Activated CD4-positive, alpha-beta T cell treated with anti-CD3 and anti-CD28 coated beads for 36 hours (primary cell): ENCODE data around the gene SPAAR. TPM values are rescaled to one million over a fixed set of nuclear protein-coding genes. Genes with fewer than 3 reads are reported as not detected.

Experiments used
- ATAC-seq: fragments of 200-7000 bp; cut with Tn5 transposase; one replicate; pipeline ENCODE4 v1.10.0; 2021; ENCODE audit warnings: mild to moderate bottlenecking, moderate library complexity
- CTCF ChIA-PET: fragments of 350-600 bp; sonication (Branson Sonifier 250); formaldehyde crosslinking; loops from one replicate; lab custom pipeline; 2021; ENCODE audit warnings: antibody characterized with exemption; lab: Charles Lee
- POLR2A ChIA-PET: fragments of 350-600 bp; sonication (Branson Sonifier 250); formaldehyde crosslinking; loops from one replicate; lab custom pipeline; 2021; ENCODE audit warnings: antibody characterized with exemption, inconsistent platforms; lab: Charles Lee
- DNase-seq: peaks from one replicate; pipeline ENCODE4 v3.0.0-alpha.2; 2020
- H3K27ac Mint-ChIP-seq: one replicate; pipeline ENCODE4 v1.8.0; 2021; ENCODE audit warnings: mixed read lengths
- H3K27me3 Mint-ChIP-seq: one replicate; pipeline ENCODE4 v1.8.0; 2021; ENCODE audit warnings: mixed read lengths
- H3K36me3 Mint-ChIP-seq: one replicate; pipeline ENCODE4 v1.8.0; 2021; ENCODE audit warnings: low read depth, mixed read lengths
- H3K4me1 Mint-ChIP-seq: one replicate; pipeline ENCODE4 v1.8.0; 2021; ENCODE audit warnings: mixed read lengths
- H3K4me3 Mint-ChIP-seq: one replicate; pipeline ENCODE4 v1.8.0; 2021; ENCODE audit warnings: mild to moderate bottlenecking, moderate library complexity, mixed read lengths
- H3K9me3 Mint-ChIP-seq: one replicate; pipeline ENCODE4 v1.8.0; 2021; ENCODE audit warnings: low read depth, mixed read lengths
- intact Hi-C, 2 experiments: fragments of 100-400 bp; cut with DNase I in 1 of 2; cut with micrococcal nuclease in 1 of 2; formaldehyde crosslinking; loops; one replicate each; pipeline versions ENCODE4 v1.14.2 to v1.15.1; 2022 to 2024; cut with DNase I, micrococcal nuclease
- total RNA-seq, 2 experiments: library from RNA; stranded (reverse); gene quantifications; one replicate each; pipeline ENCODE4 v1.2.3, GENCODE V29; 2021

The SPAAR gene
- total RNA-seq, 2 experiments from 2014 or later = not detected

DNA sequence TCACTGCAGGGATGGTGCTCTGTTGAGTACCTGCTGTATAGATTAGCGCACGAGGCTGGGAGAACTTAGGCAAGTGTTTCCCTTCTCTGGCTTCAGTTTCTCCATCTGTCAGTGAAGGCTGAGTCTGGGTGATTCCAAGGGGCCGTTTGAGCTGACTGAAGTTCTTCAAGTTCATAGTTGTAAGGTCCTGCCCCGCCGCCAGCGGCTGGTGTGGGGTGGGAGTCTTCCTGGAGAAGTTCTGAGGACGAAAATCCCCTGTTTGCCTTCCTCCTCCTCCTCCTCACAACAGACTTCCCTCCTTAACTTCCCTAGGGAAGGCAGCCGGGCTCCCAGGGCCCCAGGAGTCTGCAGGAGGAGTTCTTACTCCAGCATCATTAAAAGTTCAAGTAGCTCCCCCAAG is 5.0 kb upstream of the SPAAR start:
- intact Hi-C loops = no loop called here
- no peak for DNase-seq
- no peak overlapping the region for H3K4me3 Mint-ChIP-seq

DNA sequence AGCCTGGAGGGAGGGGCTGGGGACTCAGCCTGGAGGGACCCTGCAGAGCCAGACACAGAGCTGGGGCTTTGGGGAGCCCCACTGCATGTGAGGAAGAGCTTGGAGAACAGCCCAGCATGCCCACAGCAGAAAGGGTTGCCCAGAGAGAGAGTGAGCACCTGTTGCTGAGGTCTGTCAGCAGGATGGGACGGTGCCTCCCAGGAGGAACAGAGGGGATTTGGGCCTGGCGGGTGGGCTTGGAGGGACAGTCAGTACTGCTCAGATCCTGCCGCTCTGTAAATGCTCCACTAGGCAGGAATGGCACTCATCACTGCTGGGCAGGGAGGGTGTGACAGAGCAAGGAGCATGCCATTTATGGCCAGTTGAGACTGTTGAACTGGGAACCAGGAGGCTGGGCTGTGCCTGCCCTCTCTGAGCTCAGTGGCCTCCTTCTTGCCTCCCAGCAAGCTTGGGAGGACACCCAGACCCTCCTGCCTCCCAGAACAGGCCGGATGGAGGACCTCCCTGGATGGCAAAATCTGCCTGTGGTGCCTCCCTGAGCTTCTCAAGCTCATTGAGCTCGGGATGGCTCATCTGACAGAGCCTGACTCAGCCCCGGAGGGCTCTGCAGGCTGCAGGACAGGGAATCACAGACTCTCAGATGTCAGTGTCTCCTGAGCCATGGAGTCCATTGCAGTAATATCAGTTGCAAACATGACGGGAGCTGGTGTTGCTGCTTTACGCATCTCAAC is 4.1 kb upstream of the SPAAR start:
- ATAC-seq (no peak), DNase-seq (no peak)
- intact Hi-C loops = no loop called here
- Mint-ChIP-seq H3K36me3 (no peaks in the 10 kb centered on the region), H3K4me1 (peaks cover 42% of the 10 kb centered on the region), H3K4me3 (no peak overlapping the region), H3K27ac (no peak overlapping the region), H3K9me3 (no peaks in the 10 kb centered on the region), H3K27me3 (no peaks in the 10 kb centered on the region)
- CTCF ChIA-PET = interaction anchor here (0.5 to 6.6 kb wide), 8 partner anchors 20 to 1687 kb away, joined by 3 to 69 read pairs (median 3); no protein-coding TSS in a partner anchor
- POLR2A ChIA-PET = interaction anchor here (0.6 to 0.9 kb wide), 2 partner anchors 40 to 211 kb away, joined by 3 read pairs; no protein-coding TSS in a partner anchor

More for the DNA sequence above, 5.0 kb upstream of the SPAAR start:
- no peak for ATAC-seq
- Mint-ChIP-seq H3K9me3 (no peaks in the 10 kb centered on the region), H3K27me3 (no peaks in the 10 kb centered on the region), H3K27ac (no peak overlapping the region), H3K36me3 (no peaks in the 10 kb centered on the region), H3K4me1 (peaks cover 34% of the 10 kb centered on the region)
- CTCF ChIA-PET = interaction anchor here (0.6 to 6.6 kb wide), 7 partner anchors 9 to 1686 kb away, joined by 3 to 69 read pairs (median 9); no protein-coding TSS in a partner anchor
- POLR2A ChIA-PET = no interaction called here

DNA sequence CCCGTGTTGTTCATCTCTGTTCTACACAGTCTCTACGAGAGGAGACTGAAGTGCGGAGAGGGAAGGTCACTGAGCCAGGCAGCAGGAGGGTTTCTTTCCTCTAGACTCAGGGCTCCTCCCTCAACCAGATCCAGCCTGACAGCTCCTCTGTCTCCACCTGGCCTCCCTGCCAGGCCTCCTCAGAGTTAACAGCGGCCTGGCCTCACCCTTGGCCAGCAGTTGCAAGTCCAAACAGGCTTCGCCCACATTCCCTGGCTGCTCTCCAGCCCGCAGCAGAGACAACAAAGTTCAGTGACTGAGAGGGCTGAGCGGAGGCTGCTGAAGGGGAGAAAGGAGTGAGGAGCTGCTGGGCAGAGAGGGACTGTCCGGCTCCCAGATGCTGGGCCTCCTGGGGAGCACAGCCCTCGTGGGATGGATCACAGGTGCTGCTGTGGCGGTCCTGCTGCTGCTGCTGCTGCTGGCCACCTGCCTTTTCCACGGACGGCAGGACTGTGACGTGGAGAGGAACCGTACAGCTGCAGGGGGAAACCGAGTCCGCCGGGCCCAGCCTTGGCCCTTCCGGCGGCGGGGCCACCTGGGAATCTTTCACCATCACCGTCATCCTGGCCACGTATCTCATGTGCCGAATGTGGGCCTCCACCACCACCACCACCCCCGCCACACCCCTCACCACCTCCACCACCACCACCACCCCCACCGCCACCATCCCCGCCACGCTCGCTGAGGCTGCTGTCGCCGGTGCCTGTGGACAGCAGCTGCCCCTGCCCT is 3.2 kb upstream of the SPAAR start, which contains the start of gene HRCT1:
HRCT1 (plus strand) TSS at position 291 of the 768 bp plus-strand sequence; CDS start at position 377, 86 bp downstream.
- H3K4me3 Mint-ChIP-seq = no peak within 1 kb of the TSS
- no peak within 1 kb of the TSS for H3K27ac Mint-ChIP-seq
- H3K9me3 Mint-ChIP-seq = no peaks in the 10 kb centered on the region
- no peaks in the 10 kb centered on the region for H3K27me3 Mint-ChIP-seq
- DNase-seq (no peak), ATAC-seq (no peak)
- POLR2A ChIA-PET = interaction anchor here (0.6 to 0.9 kb wide), 3 partner anchors 39 to 212 kb away, joined by 3 read pairs; partner anchors contain the start of gene CREB3
- CTCF ChIA-PET = interaction anchor here (1.0 to 6.6 kb wide), 4 partner anchors 19 to 39 kb away, joined by 3 to 69 read pairs (median 5); no protein-coding TSS in a partner anchor
- H3K36me3 Mint-ChIP-seq = no peaks in the 10 kb centered on the region
- intact Hi-C loops = no loop called here
- peaks cover 51% of the 10 kb centered on the region for H3K4me1 Mint-ChIP-seq

DNA sequence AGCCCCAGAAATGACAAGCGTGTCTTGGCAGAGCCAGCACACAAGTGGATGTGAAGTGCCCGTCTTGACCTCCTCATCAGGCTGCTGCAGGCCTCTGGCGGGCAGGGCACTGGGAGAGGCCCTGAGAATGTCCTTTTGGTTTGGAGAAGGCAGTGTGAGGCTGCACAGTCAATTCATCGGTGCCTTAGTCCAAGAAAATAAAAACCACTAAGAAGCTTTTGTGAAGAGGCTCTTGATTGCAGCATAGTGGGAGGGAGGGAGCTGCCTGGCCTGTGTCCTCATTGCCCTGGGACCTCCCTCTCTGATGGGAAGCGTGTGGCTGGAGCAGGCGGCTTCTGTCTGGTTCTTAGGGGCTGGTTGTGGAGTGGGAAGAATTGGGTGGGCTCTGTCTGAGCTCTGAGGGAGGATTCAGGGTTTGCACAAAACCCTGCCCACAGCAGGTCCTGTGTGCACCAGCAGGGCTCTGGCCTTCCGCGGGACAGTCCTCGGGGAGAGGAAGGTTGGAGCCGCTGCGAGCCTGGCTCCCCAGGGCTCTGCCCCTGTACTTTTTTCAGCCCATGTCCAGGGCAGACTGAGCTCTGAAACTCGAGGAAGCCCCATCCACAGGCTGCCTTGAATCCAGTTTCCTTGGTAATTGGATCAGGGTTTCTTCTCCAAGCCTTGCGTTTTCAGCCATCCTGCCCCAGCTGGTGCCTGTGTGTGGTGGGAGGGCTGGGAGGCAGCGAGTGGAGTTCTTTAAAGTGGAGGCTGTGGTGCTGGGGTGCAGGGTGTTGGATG is 2.2 kb upstream of the SPAAR start:
- Mint-ChIP-seq H3K4me1 (peaks cover 60% of the 10 kb centered on the region), H3K27me3 (no peaks in the 10 kb centered on the region), H3K27ac (no peak overlapping the region), H3K4me3 (no peak overlapping the region), H3K36me3 (no peaks in the 10 kb centered on the region), H3K9me3 (no peaks in the 10 kb centered on the region)
- DNase-seq (no peak), ATAC-seq (no peak)
- intact Hi-C loops = no loop called here
- POLR2A ChIA-PET = interaction anchor here (0.6 kb wide), 2 partner anchors 270 to 1191 kb away, joined by 3 read pairs; no protein-coding TSS in a partner anchor
- CTCF ChIA-PET = interaction anchor here (0.7 to 1.1 kb wide), 4 partner anchors 9 to 1584 kb away, joined by 3 to 4 read pairs (median 3); no protein-coding TSS in a partner anchor

DNA sequence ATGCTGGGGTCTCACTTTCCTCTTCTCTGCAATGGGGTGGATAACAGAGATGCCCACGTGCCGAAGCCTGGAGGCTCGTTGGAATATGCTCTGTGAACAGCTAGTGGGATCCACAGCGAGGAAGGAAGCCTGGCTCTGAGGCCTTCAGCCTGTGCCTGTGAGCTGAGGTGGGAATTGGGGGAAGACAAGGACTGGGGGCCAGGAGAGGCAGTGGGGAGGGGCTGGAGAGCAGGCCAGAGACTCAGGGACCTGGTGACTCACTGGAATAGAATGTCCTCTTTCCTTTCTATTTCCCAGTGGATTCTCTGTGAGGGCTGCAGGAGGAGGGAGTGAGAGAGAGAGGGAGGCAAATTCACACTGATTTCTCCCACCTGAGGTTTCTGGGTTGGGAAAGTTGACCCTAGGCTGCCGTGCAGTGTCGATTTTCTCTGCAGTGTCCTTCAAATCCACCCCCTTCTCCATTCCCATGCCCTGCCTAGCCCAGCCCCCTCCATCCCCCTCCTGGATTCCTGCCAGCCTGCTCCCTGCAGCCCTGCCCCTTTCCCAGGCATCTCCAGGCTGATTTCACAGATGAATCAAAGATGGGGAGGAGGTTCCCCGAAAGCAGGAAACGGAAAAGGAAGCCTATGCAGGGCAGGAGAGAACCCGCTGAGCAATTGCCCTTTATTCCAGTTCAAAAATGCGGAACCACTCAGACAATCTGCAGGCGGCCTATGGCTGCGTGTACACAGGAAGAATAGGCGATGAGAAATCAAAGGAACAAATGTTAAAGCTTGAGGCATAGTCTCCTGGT is 1.4 kb upstream of the SPAAR start:
- ATAC-seq (peak; percentile 37), DNase-seq (no peak)
- no peaks in the 10 kb centered on the region for H3K27me3 Mint-ChIP-seq
- peak overlapping the region; percentile 40 for H3K27ac Mint-ChIP-seq
- ChIA-PET CTCF (interaction anchor here (0.7 to 1.1 kb wide), 6 partner anchors 10 to 1602 kb away, joined by 3 to 4 read pairs (median 3); no protein-coding TSS in a partner anchor), POLR2A (interaction anchor here (0.6 kb wide), 1 partner anchor 269 kb away, joined by 3 read pairs; no protein-coding TSS in a partner anchor)
- no peaks in the 10 kb centered on the region for H3K9me3 Mint-ChIP-seq
- no peaks in the 10 kb centered on the region for H3K36me3 Mint-ChIP-seq
- intact Hi-C loops = no loop called here
- H3K4me1 Mint-ChIP-seq = peaks cover 62% of the 10 kb centered on the region
- no peak overlapping the region for H3K4me3 Mint-ChIP-seq

DNA sequence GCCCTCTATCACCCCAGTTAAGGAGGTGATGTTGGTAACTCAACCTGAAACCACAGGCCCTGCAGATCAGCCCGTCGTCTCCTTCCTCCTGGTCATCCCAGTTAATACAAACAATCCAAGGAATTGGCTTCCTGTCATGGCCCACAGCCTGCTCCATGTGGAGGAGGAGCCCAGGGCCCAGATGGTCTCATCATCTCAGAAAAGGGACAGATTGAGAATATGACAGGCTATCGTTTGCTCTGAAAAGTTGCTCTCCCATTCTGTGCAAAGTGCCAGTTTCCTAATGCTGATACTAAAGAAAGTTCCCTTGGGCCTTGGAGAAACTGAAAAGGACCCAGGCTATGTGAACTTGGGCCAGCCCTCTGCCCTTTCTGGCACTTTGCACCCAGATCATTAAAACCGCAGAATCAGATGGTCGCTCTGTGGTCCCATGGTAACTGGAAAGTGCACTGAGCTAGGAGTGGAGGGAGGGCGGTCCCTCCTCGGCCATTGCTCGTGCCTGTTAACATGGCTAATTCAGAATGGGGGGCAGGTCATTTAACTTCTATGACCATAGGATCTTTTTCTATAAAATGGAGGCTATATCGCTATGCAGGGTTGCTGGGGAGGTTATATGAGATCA is 675 bp upstream of the SPAAR start:
- DNase-seq = no peak
- peak overlapping the region; percentile 10 for H3K27ac Mint-ChIP-seq
- H3K36me3 Mint-ChIP-seq = no peaks in the 10 kb centered on the region
- ChIA-PET POLR2A (no interaction called here), CTCF (interaction anchor here (0.7 kb wide), 2 partner anchors 21 to 1601 kb away, joined by 3 read pairs; no protein-coding TSS in a partner anchor)
- H3K27me3 Mint-ChIP-seq = no peaks in the 10 kb centered on the region
- no peak for ATAC-seq
- intact Hi-C loops = no loop called here
- no peaks in the 10 kb centered on the region for H3K9me3 Mint-ChIP-seq
- no peak overlapping the region for H3K4me3 Mint-ChIP-seq
- peaks cover 58% of the 10 kb centered on the region for H3K4me1 Mint-ChIP-seq

DNA sequence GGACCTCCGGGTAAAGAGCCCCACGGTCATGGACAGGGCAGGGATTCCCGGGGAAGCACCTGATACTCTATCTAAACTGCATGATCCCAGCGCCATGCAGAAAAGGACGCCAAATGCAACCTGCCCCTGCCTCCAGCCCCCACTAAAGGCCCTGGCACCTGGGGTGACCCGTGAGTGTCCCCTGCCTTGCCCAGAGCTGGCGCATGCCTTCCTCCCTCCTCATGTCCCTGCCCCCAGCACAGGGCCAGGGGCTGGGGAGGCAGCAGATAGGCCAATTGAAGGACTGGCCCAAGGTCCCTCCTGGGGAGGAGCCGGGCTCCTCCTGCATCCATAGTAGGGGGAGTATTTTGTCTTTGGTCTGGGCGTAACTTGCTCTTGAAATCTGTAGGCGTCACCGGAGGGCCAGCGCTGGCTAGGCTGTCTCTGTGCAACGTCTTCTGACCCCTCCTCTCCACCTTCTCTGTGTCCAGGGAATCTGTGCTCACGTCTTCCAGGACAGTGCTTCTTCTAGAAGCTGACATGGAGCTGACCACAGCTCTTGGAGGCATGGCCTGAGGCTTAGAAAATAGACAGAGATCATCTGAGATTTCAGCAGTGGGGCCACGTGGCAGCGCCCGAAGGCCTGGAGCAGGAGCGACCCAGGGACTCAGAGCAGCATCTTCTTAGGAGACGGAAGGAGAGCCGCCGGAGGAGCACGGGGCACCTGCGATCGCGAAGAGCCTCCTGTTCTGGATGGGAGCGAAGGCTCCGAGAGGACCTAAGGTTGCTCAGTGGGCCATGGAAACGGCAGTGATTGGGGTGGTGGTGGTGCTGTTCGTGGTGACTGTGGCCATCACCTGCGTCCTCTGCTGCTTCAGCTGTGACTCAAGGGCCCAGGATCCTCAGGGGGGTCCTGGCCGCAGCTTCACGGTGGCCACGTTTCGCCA is 660 bp downstream of the SPAAR start:
- no peaks in the 10 kb centered on the region for H3K27me3 Mint-ChIP-seq
- no peak overlapping the region for H3K4me3 Mint-ChIP-seq
- ATAC-seq (no peak), DNase-seq (no peak)
- ChIA-PET CTCF (interaction anchor here (0.6 to 3.9 kb wide), 6 partner anchors 28 to 193 kb away, joined by 3 to 24 read pairs (median 4); no protein-coding TSS in a partner anchor), POLR2A (interaction anchor here (0.8 kb wide), 1 partner anchor 155 kb away, joined by 8 read pairs; no protein-coding TSS in a partner anchor)
- no peaks in the 10 kb centered on the region for H3K36me3 Mint-ChIP-seq
- peak overlapping the region; percentile 16 for H3K27ac Mint-ChIP-seq
- intact Hi-C loops = loop anchor here in 1 of 2 experiments (2.0 kb wide), 1 partner anchor 35 kb away; no protein-coding TSS in a partner anchor
- peaks cover 58% of the 10 kb centered on the region for H3K4me1 Mint-ChIP-seq
- no peaks in the 10 kb centered on the region for H3K9me3 Mint-ChIP-seq

DNA sequence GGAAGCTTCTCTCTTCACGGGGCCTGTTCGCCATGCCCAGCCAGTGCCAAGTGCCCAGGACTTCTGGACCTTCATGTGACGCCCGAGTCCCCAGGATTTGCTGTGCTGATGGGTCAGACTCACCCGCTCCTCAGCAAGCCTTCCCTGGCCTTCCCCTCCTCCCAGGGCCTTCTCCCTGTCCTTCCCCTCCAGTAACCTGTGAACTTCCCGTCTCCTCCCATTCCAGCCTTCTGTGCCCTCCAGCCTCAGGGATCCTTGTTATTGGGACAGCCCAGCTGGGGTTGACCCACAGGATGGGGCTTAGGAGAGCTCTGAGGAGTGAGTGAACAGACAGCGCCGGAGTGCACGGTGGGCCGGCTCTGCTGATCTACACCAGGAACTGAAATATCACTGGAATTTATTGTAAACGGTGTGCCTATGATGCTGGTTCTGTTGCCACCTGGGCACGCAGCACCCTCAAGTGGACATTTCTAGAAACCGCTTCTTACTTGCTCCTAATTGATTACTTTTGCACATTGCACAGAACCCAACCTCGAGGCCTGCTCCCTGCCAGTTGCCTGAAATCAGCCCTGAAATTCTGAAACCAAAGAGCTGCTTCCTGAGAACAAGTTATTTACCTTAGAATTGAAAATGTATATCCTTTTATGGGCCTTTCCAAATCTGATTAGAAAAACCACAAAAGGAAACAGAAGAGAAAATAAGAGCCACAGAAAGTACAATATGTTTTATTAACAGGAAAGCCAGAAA is 1.5 kb downstream of the SPAAR start:
- POLR2A ChIA-PET = interaction anchor here (0.8 kb wide), 1 partner anchor 155 kb away, joined by 8 read pairs; no protein-coding TSS in a partner anchor
- Mint-ChIP-seq H3K27ac (peak overlapping the region; percentile 80), H3K4me1 (peaks cover 55% of the 10 kb centered on the region), H3K9me3 (no peaks in the 10 kb centered on the region), H3K4me3 (no peak overlapping the region), H3K36me3 (no peaks in the 10 kb centered on the region), H3K27me3 (no peaks in the 10 kb centered on the region)
- peak; percentile 71 for DNase-seq
- CTCF ChIA-PET = interaction anchor here (0.6 to 3.9 kb wide), 15 partner anchors 8 to 280 kb away, joined by 3 to 24 read pairs (median 3); no protein-coding TSS in a partner anchor
- peak; percentile 75 for ATAC-seq
- intact Hi-C loops = loop anchor here in 1 of 2 experiments (2.0 kb wide), 1 partner anchor 34 kb away; no protein-coding TSS in a partner anchor
